ENCODE measurements around the gene PANK4. TPM values are rescaled to one million over a fixed set of nuclear protein-coding genes. Genes with fewer than 3 reads are reported as not detected.

Gene PANK4
- total and polyA plus RNA-seq, 4 donors: 25.7 to 37.9 (median 32.2) TPM

DNA sequence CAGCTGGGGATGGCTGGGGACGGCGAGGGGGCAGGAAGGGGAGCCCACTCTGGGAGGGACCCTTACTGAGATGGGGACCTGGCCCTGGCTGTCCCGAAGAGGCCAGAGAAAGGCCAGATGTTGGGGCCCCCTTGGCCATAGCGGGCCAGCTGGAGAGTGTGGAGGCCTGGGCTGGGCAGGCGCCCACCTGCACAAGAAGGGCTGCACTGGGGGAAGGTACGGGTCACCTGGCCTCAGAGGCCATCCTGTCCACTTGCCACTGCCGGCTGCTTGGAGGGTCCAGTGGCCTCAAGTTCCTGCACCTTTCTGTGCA is 55.3 kb downstream of the PANK4 start:
- Histone ChIP-seq H3K9me3 (ENCODE audit: control insufficient read depth, insufficient read depth, low read length) (no peaks in the 10 kb centered on the region), H3K36me3 (ENCODE audit: control insufficient read depth, insufficient read depth, low read length) (peaks cover 25% of the 10 kb centered on the region), H3K27ac (ENCODE audit: low read depth, low read length) (no peak overlapping the region), H3K4me3 (ENCODE audit: low read depth, low read length) (no peak overlapping the region), H3K27me3 (ENCODE audit: control insufficient read depth, insufficient read depth, low read length) (peaks cover 2% of the 10 kb centered on the region), H3K4me1 (ENCODE audit: control insufficient read depth, insufficient read depth, low read length) (peaks cover 83% of the 10 kb centered on the region)
- WGBS (ENCODE audit: insufficient coverage): 77% methylated on average over 7 of the region's 7 CpGs
- no peak for DNase-seq (ENCODE audit: low read depth in 4 of 6, low spot score in 6 of 6)

DNA sequence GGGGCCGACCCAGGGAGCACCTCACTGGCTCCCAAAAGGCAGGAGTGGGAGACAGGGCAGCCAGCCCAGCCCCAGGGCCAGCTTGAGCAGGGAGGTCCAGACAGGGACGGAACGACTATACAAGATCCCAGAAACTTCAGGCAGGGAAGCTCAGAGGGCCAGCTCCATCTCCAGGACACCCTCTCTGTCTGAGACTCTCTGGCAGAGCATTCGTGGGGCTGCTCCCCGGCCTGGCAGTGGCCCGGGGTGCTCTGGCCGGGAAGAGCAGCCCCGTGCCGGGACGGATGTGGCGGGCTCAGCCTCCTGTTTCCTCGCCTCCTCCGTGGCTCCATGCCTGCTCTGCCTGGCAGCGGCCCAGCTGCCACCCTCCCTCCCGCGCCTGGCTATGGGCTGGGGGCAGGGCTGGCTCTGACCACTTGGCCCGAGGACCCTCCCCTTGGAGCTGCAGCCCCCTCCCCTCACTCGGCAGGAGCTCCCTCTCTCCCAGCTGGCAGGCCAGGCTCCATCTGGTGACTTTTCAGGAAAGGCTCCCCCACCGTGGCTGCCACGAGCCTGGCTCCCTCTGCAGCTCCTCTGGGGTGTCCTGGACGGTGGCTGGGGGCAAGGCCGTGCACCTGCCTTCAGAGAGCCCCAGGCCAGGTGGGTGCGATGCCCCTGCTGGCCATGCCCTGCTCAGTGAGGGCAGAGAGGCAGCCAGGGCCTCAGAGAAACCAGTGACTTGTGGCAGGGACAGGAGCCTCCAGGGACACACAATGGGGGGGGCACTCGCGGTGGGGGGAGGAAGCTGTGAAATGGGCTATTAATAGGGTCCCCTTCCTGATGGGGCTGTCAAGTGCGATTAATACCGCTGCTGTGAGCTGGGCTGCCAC is 55.9 kb downstream of the PANK4 start:
- Histone ChIP-seq H3K36me3 (ENCODE audit: control insufficient read depth, insufficient read depth, low read length) (peaks cover 31% of the 10 kb centered on the region), H3K27ac (ENCODE audit: low read depth, low read length) (no peak overlapping the region), H3K4me3 (ENCODE audit: low read depth, low read length) (no peak overlapping the region), H3K4me1 (ENCODE audit: control insufficient read depth, insufficient read depth, low read length) (peaks cover 89% of the 10 kb centered on the region), H3K27me3 (ENCODE audit: control insufficient read depth, insufficient read depth, low read length) (peaks cover 5% of the 10 kb centered on the region), H3K9me3 (ENCODE audit: control insufficient read depth, insufficient read depth, low read length) (no peaks in the 10 kb centered on the region)
- DNase-seq (ENCODE audit: low read depth in 4 of 6, low spot score in 6 of 6): peak in 2 of 6 donors; percentile 73 to 86
- WGBS (ENCODE audit: insufficient coverage): 19% methylated on average over 27 of the region's 27 CpGs

DNA sequence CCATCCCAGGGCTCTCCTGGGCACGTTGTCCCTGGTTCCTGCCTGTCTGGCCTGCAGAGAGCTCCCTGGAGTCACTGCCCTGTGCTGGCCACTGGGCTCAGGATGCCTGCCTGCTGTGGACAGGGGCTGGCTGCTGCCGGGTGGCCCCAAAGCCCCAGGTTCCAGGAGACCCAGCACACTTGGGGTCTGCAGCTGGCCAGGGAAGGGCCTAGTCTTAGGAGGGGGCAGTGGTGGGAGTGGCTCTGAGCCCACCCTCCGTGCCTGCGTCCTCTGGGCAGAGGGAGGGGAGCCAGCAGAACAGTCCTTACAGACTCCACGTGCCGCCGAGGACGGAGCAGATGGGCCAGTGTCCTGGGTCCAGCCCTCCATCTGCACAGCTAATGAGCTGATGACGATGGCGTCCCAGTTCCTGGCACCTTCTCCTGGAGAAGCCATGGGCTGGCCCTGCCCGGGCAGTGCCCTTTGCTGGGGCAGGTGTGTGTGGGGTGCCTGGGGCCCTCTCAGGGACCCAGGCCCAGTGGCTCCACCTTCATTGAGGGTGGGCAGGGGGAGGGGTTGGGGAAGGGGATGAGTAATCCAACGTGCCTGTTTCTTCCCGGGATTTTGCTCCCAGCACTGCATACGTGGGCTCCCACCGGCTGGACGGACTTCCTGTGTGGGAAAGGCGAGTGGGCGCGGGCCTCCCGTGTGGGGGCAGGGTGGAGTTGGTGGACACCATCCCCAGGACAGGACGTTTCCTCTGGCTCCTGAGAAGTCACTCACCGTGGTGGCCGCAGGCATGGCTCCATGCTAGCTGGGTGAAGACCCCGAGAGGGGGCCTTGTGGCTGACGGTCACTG is 57.1 kb downstream of the PANK4 start:
- no peak for DNase-seq (ENCODE audit: low read depth in 4 of 6, low spot score in 6 of 6)
- peaks cover 30% of the 10 kb centered on the region for H3K36me3 ChIP-seq (ENCODE audit: control insufficient read depth, insufficient read depth, low read length)
- H3K4me1 ChIP-seq (ENCODE audit: control insufficient read depth, insufficient read depth, low read length): peaks cover 88% of the 10 kb centered on the region
- H3K9me3 ChIP-seq (ENCODE audit: control insufficient read depth, insufficient read depth, low read length): no peaks in the 10 kb centered on the region
- H3K27me3 ChIP-seq (ENCODE audit: control insufficient read depth, insufficient read depth, low read length): peaks cover 5% of the 10 kb centered on the region
- H3K4me3 ChIP-seq (ENCODE audit: low read depth, low read length): no peak overlapping the region
- WGBS (ENCODE audit: insufficient coverage): 64% methylated on average over 24 of the region's 25 CpGs
- H3K27ac ChIP-seq (ENCODE audit: low read depth, low read length): no peak overlapping the region

DNA sequence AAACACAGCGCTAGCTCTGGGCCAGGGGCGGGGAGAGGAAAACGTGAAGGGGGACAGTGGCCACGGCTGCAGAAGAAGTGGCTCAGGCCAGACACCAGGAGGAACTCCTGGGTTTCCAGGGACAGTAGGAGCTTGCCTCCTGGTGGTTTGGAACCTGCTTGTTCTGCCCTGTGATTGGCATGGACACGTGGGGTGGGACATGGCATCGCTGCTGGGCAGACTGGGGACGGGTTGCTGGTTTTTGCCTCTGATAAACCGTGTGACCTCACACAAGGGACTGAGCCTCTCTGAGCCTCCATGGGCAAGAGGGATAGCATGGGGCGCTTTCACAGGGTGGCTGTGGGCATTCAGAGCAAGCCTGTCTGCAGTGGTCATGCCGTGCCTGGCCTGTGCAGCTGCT is 57.9 kb downstream of the PANK4 start:
- WGBS (ENCODE audit: insufficient coverage): 61% methylated on average over 9 of the region's 10 CpGs
- Histone ChIP-seq H3K9me3 (ENCODE audit: control insufficient read depth, insufficient read depth, low read length) (no peaks in the 10 kb centered on the region), H3K4me1 (ENCODE audit: control insufficient read depth, insufficient read depth, low read length) (peaks cover 87% of the 10 kb centered on the region), H3K36me3 (ENCODE audit: control insufficient read depth, insufficient read depth, low read length) (peaks cover 26% of the 10 kb centered on the region), H3K27ac (ENCODE audit: low read depth, low read length) (no peak overlapping the region), H3K27me3 (ENCODE audit: control insufficient read depth, insufficient read depth, low read length) (peaks cover 5% of the 10 kb centered on the region), H3K4me3 (ENCODE audit: low read depth, low read length) (no peak overlapping the region)
- no peak for DNase-seq (ENCODE audit: low read depth in 4 of 6, low spot score in 6 of 6)

DNA sequence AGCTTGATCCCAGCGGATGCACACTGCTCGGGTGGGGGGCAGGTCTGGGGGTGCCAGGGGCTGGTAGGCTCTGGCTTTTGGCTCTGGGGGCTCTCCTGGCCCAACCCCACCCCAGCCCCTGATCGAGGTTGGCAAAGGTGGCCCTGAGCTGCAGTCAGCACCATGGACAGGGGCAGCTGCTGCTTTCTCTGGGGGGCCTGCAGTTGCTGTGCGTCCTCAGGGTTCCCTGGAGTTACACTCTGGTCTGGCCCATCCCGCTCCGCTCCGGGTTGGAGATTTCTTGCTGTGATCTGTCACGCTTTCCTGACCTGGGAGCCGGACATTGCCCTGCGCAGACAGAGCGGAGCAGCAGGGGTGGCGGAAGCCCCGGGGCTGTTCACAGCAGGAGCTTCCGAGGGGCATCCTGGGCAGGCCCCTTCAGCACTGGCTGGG is 58.3 kb downstream of the PANK4 start:
- Histone ChIP-seq H3K4me3 (ENCODE audit: low read depth, low read length) (no peak overlapping the region), H3K27ac (ENCODE audit: low read depth, low read length) (no peak overlapping the region), H3K9me3 (ENCODE audit: control insufficient read depth, insufficient read depth, low read length) (no peaks in the 10 kb centered on the region), H3K4me1 (ENCODE audit: control insufficient read depth, insufficient read depth, low read length) (peaks cover 87% of the 10 kb centered on the region), H3K36me3 (ENCODE audit: control insufficient read depth, insufficient read depth, low read length) (peaks cover 21% of the 10 kb centered on the region), H3K27me3 (ENCODE audit: control insufficient read depth, insufficient read depth, low read length) (peaks cover 5% of the 10 kb centered on the region)
- 39% methylated on average over 11 of the region's 14 CpGs for WGBS (ENCODE audit: insufficient coverage)
- no peak for DNase-seq (ENCODE audit: low read depth in 4 of 6, low spot score in 6 of 6)

DNA sequence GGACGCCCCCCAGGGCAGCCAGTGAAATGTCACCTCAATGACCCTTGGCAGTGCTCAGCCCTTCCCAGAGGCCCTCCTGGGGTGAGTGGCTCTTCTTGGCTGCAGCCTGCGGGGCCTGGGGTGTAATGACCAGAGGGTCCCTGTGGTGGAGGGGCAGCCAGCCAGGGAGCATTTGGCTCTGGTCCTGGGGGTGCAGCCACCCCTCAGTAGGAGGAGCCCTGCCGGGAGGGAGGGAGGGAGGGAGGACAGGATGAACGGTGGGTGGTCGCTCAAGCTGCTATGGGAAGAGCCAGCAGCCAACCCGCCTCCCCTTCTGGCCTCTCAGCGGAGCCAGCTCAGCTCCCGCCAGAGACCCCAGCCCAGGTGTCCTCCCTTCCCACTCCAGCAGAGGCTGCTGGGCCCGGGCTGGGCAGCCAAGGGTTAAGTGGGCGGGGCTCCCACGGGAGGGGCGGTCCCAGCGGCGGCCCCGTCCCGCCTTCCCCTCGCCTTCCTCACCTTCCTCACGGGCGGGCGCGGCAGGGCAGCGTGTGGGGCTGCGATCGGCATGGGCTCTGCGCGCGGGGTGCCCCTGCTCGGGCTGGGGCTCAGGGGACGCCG is 59.3 kb downstream of the PANK4 start:
- Histone ChIP-seq H3K9me3 (ENCODE audit: control insufficient read depth, insufficient read depth, low read length) (no peaks in the 10 kb centered on the region), H3K27ac (ENCODE audit: low read depth, low read length) (no peak overlapping the region), H3K27me3 (ENCODE audit: control insufficient read depth, insufficient read depth, low read length) (peaks cover 5% of the 10 kb centered on the region), H3K36me3 (ENCODE audit: control insufficient read depth, insufficient read depth, low read length) (peaks cover 20% of the 10 kb centered on the region), H3K4me1 (ENCODE audit: control insufficient read depth, insufficient read depth, low read length) (peaks cover 86% of the 10 kb centered on the region), H3K4me3 (ENCODE audit: low read depth, low read length) (no peak overlapping the region)
- 1% methylated on average over 28 of the region's 30 CpGs for WGBS (ENCODE audit: insufficient coverage)
- DNase-seq (ENCODE audit: low read depth in 4 of 6, low spot score in 6 of 6): peak in 2 of 6 donors; percentile 66 to 71

DNA sequence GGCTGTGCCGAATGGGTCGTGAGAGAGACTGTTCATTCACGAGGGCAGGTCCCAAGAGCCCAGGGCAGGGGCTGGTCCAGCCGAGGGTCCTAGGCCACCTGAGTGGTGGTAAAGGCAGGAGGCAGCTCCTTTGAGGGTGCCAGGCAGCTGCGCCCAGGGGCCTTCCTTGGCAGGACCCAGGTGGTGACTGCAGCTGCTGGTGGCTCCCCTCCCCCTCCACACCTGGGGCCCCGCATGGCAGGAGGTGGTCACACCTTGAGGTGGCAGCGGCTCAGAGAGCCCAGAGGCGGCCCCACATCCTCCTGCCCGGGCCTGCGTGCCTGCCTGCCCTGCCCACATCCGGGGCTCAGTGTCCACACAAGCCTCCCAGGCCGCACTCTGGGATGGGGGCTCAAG is 60.1 kb downstream of the PANK4 start:
- Histone ChIP-seq H3K4me1 (ENCODE audit: control insufficient read depth, insufficient read depth, low read length) (peaks cover 88% of the 10 kb centered on the region), H3K9me3 (ENCODE audit: control insufficient read depth, insufficient read depth, low read length) (no peaks in the 10 kb centered on the region), H3K4me3 (ENCODE audit: low read depth, low read length) (no peak overlapping the region), H3K36me3 (ENCODE audit: control insufficient read depth, insufficient read depth, low read length) (peaks cover 16% of the 10 kb centered on the region), H3K27me3 (ENCODE audit: control insufficient read depth, insufficient read depth, low read length) (peaks cover 5% of the 10 kb centered on the region), H3K27ac (ENCODE audit: low read depth, low read length) (no peak overlapping the region)
- WGBS (ENCODE audit: insufficient coverage): 50% methylated on average over 12 of the region's 12 CpGs
- no peak for DNase-seq (ENCODE audit: low read depth in 4 of 6, low spot score in 6 of 6)

DNA sequence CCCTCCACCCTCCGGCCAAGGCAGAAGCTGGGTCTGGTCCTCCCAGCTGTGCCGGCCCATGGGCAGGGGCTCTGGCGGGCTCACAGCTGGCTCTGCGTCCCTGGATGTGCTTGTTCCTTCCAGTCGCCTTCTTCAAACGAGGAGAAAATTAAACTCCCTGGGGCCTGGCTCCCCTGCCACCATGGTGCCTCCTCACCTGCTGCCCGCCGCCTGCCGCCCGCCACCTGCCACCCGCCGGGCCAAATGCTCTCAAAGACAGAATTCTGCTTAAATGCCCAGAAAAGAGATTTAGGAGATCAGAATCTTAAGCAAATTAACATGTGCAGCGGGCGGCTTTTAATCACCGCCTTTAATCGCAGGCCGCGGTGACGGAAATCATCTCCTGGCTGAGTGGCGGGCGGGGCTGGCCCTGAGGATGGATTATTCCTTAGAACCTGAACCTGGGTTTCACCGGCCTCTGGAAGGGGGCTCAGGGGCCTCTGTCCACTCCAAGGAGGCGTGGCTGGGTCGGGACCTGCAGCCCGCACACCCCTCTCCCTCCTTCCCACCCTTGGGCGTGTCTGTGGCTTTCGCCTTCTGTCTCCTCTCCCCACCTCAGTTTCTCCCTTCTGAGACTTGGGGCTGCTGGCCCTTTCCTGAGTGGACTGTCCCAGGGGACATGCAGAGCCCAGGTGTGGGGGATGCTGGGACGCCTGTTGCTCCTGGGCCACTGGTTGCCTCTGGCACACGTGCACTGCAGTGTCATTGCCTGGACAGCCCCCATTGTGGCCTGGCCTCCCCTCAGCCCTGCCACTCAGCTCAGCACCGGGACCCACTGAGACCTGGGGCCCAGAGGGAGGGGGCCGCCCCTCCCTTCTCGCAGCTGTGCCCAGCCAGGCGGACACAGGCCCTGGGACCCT is 60.8 kb downstream of the PANK4 start:
- DNase-seq (ENCODE audit: low read depth in 4 of 6, low spot score in 6 of 6): peak in 1 of 6 donors; percentile 47
- H3K9me3 ChIP-seq (ENCODE audit: control insufficient read depth, insufficient read depth, low read length): no peaks in the 10 kb centered on the region
- no peak overlapping the region for H3K27ac ChIP-seq (ENCODE audit: low read depth, low read length)
- peaks cover 5% of the 10 kb centered on the region for H3K27me3 ChIP-seq (ENCODE audit: control insufficient read depth, insufficient read depth, low read length)
- H3K4me3 ChIP-seq (ENCODE audit: low read depth, low read length): no peak overlapping the region
- WGBS (ENCODE audit: insufficient coverage): 56% methylated on average over 32 of the region's 33 CpGs
- peaks cover 19% of the 10 kb centered on the region for H3K36me3 ChIP-seq (ENCODE audit: control insufficient read depth, insufficient read depth, low read length)
- peaks cover 88% of the 10 kb centered on the region for H3K4me1 ChIP-seq (ENCODE audit: control insufficient read depth, insufficient read depth, low read length)

DNA sequence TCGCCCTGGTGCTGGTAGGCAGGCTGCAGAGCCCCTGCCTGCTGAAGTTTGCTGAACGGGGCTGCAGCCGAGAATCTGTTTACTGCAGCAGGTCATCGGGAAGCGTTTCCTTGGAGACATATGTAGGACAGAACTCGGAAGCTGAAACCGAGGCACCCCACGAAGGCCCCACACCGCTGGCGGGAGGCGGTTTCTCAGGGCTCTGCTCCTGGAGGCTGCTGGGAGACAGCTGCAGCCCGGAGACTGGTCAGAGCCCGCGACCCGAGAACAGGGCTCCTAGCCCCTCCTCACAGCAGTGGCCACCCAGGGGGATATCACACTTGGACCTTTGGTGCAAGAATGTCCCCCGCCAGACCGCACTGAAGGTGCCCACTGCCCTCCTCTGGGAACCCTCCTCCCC is 63.0 kb downstream of the PANK4 start:
- H3K4me1 ChIP-seq (ENCODE audit: control insufficient read depth, insufficient read depth, low read length): peaks cover 83% of the 10 kb centered on the region
- H3K27me3 ChIP-seq (ENCODE audit: control insufficient read depth, insufficient read depth, low read length): peaks cover 5% of the 10 kb centered on the region
- H3K27ac ChIP-seq (ENCODE audit: low read depth, low read length): no peak overlapping the region
- WGBS (ENCODE audit: insufficient coverage): 33% methylated on average over 17 of the region's 17 CpGs
- H3K4me3 ChIP-seq (ENCODE audit: low read depth, low read length): no peak overlapping the region
- peaks cover 19% of the 10 kb centered on the region for H3K36me3 ChIP-seq (ENCODE audit: control insufficient read depth, insufficient read depth, low read length)
- H3K9me3 ChIP-seq (ENCODE audit: control insufficient read depth, insufficient read depth, low read length): no peaks in the 10 kb centered on the region
- no peak for DNase-seq (ENCODE audit: low read depth in 4 of 6, low spot score in 6 of 6)
